ENCODE measurements around the gene TLK1.

DNA sequence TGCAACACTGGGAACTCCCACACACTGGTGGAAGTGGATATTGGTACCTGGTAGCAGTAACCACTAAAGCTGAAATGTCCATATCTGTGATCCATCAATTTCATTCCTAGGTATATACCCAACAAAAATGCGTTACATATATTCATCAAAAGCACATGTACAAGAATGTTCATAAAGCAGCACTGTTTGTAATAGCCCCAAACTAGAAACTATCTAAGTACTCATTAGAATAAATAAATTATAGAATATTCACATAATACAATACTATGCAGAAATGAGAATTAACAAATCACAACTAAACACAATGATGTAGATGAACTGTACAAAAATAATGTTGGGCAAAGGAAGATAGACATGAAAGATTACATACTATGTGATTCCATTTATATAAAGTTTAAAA, 11.1 kb upstream of the TLK1 start:
- TF ChIP-seq, protein P1, sequence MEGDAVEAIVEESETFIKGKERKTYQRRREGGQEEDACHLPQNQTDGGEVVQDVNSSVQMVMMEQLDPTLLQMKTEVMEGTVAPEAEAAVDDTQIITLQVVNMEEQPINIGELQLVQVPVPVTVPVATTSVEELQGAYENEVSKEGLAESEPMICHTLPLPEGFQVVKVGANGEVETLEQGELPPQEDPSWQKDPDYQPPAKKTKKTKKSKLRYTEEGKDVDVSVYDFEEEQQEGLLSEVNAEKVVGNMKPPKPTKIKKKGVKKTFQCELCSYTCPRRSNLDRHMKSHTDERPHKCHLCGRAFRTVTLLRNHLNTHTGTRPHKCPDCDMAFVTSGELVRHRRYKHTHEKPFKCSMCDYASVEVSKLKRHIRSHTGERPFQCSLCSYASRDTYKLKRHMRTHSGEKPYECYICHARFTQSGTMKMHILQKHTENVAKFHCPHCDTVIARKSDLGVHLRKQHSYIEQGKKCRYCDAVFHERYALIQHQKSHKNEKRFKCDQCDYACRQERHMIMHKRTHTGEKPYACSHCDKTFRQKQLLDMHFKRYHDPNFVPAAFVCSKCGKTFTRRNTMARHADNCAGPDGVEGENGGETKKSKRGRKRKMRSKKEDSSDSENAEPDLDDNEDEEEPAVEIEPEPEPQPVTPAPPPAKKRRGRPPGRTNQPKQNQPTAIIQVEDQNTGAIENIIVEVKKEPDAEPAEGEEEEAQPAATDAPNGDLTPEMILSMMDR (conservative IDR thresholded peaks at IDR 0.05 in 1 of 2, IDR thresholded peaks at IDR 0.05 in 1 of 2; ENCODE audit: low read depth in 1 of 2, low read length in 2 of 2) = no peak
- no peak for TF ChIP-seq EZH2 (IDR thresholded peaks at IDR 0.05; ENCODE audit: low read length, missing control alignments)

Data from fibroblast of lung (primary cell).